GM18502 (cell line): Measurements from ENCODE around the gene TERC.
"Not testable (repeated sequence)": the region's sequence is repeated elsewhere in the genome, so short reads cannot be mapped to it uniquely, and the experiment has no call there.

Experiments used
- ATAC-seq: cut with Tn5 transposase; IDR thresholded peaks from one replicate; pipeline ENCODE4 v1.9.1; 2021; ENCODE audit warnings: mild to moderate bottlenecking; ENCODE audit not compliant: unreplicated experiment, poor library complexity

TERC gene

DNA sequence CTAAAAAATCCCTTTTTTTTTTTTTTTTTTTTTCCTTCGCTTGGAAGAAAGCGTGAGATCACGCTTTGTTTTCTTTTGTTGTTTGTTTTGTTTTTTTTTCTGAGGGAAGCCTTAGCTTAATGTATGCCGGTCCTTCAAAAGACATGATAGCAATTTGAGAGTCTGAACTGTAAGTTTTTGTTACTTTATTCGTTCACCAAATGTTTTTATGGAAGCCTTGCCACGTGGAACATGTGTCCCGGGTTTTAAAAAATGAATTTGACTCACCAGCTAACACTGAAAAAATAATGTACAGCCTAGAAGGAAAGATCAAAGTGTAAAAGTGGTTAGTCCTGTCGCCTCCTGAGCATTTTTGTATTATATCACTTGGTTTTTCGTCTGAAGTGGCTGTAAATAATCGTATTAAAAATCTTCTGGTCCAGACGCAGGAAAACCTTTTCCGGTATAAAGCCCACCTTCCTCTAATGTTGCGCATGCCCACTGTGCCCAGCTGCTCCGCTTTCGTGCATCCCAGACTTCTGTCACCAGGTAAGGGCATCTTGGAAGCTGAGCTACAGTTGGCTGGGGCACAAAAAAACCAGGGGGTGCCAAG lies 7.5 kb upstream of the TERC start:
- peak; percentile 20 for ATAC-seq

DNA sequence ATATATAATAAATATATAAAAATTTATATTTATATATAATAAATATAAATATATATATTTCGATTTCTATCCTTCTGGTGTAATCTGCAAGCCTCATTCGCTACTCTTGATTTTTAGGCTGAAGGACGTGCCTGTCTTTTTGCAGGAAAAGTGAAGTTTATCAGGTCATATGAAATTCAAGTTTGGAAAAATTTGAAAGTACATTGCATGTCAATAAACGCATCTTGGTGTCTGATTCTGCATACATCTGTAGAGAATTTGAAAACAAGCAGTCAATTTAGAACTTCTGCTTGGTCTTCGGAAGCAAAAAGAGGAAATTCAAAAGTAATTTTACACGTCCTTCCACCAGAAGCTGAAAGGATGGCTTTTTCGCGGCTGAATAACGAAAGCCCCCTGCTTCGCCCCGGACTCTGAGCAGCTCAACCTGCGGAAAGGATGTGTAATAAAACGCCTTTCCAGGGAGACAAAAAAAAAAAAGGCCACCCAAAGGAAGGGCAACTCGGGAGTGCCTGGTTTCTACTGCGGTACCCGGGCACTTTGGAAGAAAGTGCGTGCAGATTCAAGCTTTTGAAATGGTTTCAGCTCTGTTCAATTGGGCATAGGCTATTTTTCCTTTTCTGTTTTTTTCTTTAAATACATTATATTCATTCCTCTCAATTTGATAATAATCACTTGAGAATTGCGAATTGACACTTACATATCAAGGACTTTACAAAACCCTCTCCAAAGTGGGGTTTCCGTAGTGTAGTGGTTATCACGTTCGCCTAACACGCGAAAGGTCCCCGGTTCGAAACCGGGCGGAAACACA lies 6.8 kb upstream of the TERC start:
- peak; percentile 17 for ATAC-seq

DNA sequence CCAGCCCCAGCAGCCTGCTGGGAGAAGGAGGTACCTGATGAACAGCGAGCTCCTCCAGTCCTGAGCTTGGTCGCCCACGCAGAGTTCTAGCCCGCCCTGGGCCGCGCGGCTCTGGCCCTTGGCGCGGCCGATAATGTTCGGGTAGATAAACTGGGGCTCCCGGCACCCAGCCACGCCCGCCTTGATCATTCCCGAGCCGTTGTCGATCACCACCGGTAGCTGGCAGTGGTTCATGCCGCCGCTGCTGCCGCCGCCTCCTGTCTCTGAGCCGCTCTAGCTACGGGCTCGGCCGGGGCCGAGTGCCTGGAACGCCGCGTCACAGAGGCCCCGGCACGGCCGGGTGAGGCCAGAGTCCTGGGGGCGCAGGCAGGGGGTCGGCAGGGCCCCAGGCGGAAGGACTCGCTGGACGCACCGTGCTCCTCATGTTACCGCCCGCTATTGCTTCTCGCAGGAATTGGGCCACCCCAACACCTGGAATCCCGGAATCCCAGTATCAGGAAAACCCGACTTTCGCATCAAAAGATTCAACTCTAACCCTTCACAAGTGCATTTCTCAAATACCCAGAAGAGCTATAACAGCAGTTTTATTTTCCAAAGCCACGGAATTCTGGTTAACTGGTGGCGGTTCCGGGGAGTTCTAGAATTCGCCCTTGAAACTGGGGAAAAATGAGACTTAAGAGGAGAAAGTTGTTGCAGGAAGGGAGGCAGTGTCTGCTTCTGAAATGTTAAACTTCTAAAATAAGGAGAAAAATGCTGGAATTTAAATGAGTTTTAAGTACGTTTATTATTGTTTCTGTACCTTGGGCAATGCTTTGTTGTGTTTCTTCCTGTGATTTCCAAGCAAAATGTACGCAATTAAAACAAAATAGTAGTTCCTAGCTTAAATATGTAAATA lies 4.7 kb upstream of the TERC start, which contains the start of gene ACTRT3:
Gene ACTRT3, minus strand, starts transcription at position 275 of the 895 bp plus-strand sequence. Its CDS starts 41 bp downstream, at position 234.
- peak; percentile 27 for ATAC-seq

DNA sequence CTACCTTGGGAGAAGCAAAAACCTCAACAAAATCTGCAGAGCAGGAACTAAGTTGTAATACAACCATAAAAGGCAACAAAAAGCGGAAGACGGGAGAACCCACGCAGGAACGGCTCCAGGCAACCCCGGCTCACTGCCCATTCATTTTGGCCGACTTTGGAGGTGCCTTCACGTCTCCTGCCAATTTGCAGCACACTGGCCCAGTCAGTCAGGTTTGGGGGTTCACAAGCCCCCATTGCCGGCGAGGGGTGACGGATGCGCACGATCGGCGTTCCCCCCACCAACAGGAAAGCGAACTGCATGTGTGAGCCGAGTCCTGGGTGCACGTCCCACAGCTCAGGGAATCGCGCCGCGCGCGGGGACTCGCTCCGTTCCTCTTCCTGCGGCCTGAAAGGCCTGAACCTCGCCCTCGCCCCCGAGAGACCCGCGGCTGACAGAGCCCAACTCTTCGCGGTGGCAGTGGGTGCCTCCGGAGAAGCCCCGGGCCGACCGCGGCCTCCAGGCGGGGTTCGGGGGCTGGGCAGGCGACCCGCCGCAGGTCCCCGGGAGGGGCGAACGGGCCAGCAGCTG lies 463 bp downstream of the TERC start:
- ATAC-seq, result peak; percentile 47

DNA sequence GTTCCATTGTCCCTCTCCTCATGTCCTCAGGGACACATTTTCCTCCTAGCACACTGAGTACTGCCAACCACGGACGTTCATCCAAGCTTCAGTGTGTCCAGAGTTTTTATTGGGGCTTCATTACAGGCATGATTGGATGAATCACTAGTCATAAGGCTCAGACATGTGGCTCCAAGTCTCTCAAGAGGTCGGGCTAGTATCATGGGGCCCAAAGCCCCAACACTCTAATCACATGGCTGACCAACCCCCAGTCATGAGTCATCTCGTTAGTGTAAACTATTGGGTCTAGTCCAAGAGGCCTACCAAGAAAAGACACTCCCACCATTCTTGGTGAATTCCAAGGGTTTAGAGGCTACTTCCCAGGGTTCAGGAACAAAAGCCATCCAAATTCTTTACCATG lies 4.4 kb downstream of the TERC start:
- no peak for ATAC-seq

DNA sequence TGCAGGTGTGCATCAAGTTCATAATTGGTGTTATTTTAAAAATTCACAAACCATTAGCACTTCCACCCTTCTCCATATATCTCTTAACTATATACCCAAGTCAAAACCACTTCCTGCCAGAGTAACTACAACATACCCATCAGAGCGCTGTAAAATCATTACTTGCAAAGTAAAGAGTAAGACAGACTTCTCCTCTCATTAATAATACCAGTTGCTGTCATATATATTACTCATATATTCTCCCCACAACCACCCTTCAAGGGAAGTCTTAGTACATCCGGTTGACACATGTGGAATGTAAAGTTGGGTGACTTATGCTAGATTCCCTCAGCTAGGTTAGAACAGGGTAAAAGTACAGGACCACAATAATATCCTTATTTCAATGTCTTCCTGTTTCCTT lies 5.6 kb downstream of the TERC start:
- peak; percentile 66 for ATAC-seq

DNA sequence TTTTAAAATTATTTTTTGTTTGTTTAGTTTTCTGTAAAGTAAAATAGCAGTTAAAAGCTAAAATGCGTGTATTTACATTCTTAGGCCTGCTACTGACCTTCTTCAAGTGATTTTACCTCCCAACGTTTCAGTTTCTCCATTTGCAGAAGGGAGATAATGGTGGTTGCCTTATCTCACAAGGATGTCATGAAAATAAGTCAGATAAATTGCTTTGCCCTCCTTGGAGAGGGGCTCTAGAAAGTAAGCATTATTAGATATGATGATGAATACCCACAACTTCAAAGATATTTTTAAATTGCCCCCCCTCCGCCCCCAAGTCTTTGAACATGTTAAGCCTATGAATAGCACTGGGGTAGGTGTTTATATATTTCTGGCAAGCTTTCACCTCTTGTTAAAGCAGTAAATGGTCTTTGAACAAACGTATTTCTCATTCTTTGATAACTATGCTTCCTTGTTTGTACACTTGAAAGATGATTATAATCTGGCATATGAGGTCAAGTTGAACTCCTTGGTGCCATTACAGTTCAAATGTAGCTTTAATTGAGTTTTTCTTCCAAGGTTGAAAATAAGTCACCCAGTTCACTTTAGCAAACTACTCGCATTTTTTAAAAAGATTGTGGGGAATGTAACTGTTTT lies 6.4 kb downstream of the TERC start:
- ATAC-seq, result no peak

DNA sequence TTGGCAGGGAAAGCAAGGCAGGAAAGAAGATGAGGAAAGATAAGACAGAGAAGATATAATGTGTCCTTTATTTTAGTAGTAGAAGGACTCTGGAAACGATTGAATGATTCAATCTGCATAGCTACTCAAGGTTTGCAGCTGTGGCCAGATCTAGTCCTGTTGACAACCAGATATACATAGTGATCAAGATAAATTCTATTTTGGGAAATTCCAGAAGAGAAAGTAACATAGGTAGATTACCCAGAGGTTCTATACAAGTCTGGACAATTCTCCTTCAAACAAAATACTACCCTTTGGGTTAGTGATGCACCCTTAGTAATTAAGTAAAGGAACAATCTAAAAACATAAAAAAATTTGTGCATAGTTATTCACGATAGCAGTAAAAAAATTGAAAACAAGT lies 9.4 kb downstream of the TERC start:
- no peak for ATAC-seq

DNA sequence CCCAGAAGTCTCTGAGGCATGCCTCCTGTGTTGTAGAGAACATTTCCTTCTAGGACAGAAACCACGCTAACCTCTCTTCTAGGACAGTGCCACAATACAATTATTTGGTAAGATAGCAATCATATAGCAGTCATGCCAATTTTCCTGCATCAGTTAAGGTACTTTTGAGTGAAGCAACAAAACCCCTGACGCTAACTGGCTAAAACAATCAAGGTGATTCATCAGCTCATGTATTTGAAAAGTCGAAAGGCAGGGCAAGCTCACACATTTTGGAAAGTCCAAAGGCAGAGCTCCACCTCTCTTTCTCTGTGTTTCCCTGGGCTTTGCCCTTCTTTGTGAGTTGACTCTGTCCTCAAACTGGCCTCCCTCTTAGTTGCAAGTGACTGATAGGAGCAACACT lies 10.1 kb downstream of the TERC start:
- no peak for ATAC-seq

DNA sequence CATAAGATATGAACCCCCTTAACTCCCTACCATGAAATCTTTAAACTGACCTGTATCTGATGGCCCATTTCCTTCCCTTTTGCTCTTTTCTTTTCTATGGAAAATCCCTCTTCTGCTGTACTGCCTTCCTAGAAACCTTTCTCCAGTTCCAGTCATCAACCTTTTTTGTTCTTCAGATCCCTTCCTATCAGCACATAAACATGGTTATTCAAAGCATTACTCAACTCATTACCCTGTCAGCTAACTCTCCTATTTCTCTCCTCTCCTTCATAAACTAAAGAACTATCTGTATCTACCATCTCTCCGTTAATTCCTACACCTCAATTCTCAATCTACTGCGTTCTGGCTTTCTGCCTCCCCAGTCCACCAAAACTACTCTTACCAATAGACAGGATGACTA lies 13.0 kb downstream of the TERC start:
- no peak for ATAC-seq

DNA sequence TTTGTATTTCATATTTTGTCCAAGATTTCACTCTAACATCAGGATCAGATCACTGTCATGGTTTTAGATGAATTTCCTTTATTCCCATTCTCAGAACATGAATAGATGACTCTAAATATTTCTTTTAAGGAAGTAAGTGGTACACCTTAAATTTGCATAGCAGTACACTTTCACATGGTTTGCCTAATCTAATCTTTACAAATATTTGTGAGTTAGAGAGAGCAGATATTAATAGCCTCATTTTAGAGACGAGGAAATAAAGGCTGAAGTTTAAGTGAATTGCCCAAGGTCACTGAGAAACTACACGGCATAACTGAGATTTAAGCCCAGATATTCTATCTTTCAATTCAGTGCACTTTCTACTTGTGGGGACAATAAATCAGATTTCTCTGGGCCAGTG lies 14.2 kb downstream of the TERC start:
- ATAC-seq, result peak; percentile 41

DNA sequence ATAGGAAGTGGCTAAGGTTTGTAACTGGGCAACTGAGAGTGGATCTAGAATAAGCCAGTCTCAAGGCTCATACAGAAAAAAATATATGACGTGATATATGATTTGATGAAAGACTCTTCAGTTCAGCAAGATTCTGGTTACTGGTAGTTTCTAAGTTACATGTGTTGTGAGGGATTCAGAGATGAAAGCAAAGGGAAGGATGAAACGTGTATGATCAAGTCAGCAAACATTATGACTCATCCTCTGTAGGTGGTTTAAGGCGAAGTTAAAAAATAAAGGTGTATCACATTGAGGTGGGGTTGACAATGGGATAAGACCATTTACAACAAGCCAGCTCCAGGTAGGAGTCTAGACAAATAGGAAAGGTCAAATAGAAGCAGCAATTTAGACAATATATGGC lies 16.2 kb downstream of the TERC start:
- ATAC-seq, result peak; percentile 51

DNA sequence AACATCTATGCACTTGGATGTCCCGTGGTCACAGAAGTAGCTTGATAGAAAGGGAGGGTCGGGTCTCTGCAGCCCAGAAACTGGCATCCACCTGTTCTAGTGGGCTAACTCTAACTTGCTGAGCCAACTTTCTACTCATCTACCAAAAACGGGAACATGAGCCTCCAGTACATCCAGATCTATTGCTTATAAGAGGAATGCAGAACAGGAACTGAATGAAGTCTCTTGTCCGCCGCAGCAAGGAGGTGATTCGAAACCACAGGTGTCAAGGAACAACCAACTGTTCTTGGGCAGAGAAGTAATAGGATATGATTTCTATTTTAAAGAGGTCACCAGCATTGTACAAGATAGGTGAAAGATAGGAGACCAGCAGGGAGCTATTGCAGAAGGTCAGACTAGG lies 17.9 kb downstream of the TERC start:
- ATAC-seq, result no peak

DNA sequence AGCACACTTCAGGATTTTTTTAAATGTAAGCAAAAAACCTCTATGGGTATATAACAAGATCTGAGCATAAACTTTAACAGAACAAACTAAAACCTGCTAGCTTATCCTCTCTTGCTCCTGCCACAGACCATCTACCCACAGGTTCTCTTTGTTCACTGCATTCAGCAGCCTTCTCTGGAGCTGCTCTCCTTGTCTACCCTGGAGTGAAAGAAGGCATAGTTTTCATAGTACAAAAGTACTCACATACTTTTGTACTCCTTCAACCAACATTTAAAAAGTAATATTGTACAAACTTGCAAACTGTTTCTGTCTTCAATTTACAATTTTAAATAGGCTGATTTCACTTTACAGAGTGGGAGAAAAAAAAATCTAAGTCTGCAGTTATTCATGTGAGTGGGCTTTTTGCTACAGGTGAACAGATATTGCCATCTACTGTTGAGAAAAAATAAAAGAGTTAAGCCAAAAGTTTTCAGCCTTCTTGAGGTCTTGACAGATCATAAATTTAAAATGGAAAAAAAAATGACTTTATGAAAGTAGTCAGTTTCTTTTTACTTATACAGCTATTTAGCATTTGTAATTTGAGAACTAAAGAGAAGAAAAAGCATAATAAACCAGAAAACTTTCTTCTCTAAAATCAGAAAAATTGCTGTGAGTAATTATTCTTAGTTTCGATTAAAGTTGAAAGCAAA lies 20.4 kb downstream of the TERC start:
- no peak for ATAC-seq

DNA sequence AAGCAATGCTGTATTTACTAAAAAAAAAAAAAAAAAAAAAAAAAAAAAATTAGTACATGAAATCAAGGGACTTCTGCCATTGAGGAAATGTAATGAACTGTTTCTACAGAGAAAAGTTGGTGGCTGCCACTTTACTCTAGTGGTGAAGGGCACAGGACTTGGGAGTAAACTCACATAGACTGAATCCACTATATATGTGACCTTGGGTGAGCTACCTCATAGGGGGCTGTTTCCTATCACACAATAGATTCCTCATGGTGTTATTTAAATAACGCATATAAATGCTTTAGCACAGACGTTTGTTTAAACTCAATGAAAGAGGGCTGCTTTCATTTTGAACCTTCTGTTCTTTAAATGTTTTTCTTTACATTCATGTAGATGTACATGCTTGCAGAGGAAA lies 25.8 kb downstream of the TERC start:
- no peak for ATAC-seq

DNA sequence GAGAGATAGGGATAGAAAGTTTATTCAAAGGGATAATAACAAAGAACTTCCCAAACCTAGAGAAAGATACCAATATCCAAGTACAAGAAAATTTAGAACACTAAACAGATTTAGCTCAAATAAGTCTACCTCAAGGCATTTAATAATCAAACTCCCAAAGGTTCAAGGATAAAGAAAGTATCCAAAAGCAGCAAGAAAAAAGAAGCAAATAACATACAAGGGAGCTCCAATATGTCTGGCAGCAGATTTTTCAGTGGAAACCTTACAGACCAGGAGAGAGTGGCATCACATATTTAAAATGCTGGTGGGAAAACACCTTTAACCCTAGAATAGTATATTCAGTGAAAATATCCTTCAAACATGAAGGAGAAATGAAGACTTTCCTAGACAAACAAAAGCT lies 33.0 kb downstream of the TERC start:
- not testable (repeated sequence) for ATAC-seq

DNA sequence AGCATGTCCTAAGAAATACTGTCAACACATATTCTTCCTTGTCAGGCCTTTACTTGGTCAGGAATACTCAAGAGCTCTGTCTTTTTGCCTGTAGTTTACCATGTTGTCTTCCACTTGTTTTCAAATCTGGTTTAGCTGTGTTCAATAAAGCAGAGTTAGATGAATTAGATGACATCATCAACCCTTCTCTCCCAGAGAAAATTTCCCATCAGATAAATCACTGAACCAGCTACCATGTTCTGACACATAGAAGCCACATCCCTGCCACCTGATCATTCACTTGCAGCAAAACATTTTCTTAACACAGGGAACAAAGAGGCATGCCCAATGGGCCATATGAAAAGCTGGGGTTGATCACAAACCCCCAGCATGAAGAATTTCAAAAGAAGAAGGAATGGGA lies 42.1 kb downstream of the TERC start:
- no peak for ATAC-seq

DNA sequence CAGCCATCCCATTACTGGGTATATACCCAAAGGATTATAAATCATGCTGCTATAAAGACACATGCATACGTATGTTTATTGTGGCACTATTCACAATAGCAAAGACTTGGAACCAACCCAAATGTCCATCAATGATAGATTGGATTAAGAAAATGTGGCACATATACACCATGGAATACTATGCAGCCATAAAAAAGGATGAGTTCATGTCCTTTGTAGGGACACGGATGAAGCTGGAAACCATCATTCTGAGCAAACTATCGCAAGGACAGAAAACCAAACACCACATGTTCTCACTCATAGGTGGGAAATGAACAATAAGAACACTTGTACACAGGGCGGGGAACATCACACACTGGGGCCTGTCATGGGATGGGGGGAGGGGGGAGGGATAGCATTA lies 46.4 kb downstream of the TERC start:
- ATAC-seq, result not testable (repeated sequence)
